K562 (cell line): ENCODE measurements around the gene VPS18. TPM values are rescaled to one million over a fixed set of nuclear protein-coding genes. Genes with fewer than 3 reads are reported as not detected.

Experiments used
- CBX3 ChIP-seq, 2 experiments: IDR thresholded peaks; 1 replicate in 1 of 2; 2 replicates in 1 of 2; pipeline ENCODE4 v1.6.1; 2012; ENCODE audit warnings: inconsistent platforms in 2 of 2, low read length in 2 of 2, borderline replicate concordance in 1 of 2, control low read depth in 1 of 2
- CEBPG ChIP-seq, 3 experiments: fragments of 200-800 bp in 1 of 3; sonication (Bioruptor generic) in 1 of 3; sonication (generic) in 1 of 3; formaldehyde crosslinking in 1 of 3; IDR thresholded peaks in 2 of 3; conservative IDR thresholded peaks in 1 of 3; 2 replicates each; pipeline versions ENCODE4 v1.6.1 to v1.8.0; 2016 to 2022; ENCODE audit warnings: missing compliant biosample characterization in 2 of 3, missing genetic modification characterization in 2 of 3, mild to moderate bottlenecking in 1 of 3, missing genetic modification reagents in 1 of 3
- DIDO1 ChIP-seq: fragments of 450-650 bp; IDR thresholded peaks from 2 replicates; pipeline ENCODE4 v1.6.1; 2016; ENCODE audit warnings: low read depth, missing biosample characterization, missing genetic modification characterization
- EGR1 ChIP-seq: fragments of 450-650 bp; conservative IDR thresholded peaks from 2 replicates; pipeline ENCODE4 v1.6.1; 2017; ENCODE audit warnings: mild to moderate bottlenecking
- FOXJ3 ChIP-seq: sonication (generic); formaldehyde crosslinking; IDR thresholded peaks from 2 replicates; pipeline ENCODE4 v1.4.0; 2020; ENCODE audit warnings: mild to moderate bottlenecking, missing genetic modification reagents
- ILF3 ChIP-seq: fragments of 450-650 bp; IDR thresholded peaks from 2 replicates; pipeline ENCODE4 v1.6.1; 2018; ENCODE audit warnings: antibody characterized with exemption, mild to moderate bottlenecking, moderate library complexity, borderline replicate concordance
- KHSRP ChIP-seq: fragments of 450-650 bp; IDR thresholded peaks from 2 replicates; pipeline ENCODE4 v1.6.1; 2017
- NFYB ChIP-seq: IDR thresholded peaks from 2 replicates; pipeline ENCODE4 v1.6.1; 2011; ENCODE audit warnings: mild to moderate bottlenecking, moderate library complexity; ENCODE audit not compliant: insufficient read length; ENCODE audit errors: extremely low read depth
- PHB2 ChIP-seq: fragments of 450-650 bp; IDR thresholded peaks from 2 replicates; pipeline ENCODE4 v1.6.1; 2017; ENCODE audit warnings: low read depth
- TAF1 ChIP-seq: IDR thresholded peaks from 2 replicates; pipeline ENCODE4 v1.6.1; 2011; ENCODE audit warnings: mild to moderate bottlenecking, low read length, moderate library complexity; ENCODE audit not compliant: insufficient read depth, control insufficient read depth, severe bottlenecking; ENCODE audit errors: extremely low read depth
- ZFPM2 ChIP-seq: fragments of 250-450 bp; sonication (Bioruptor Pico); IDR thresholded peaks from 2 replicates; pipeline ENCODE4 v1.5.1; 2022; ENCODE audit warnings: mild to moderate bottlenecking
- ZNF146 ChIP-seq: IDR thresholded peaks from one replicate; pipeline ENCODE4 v1.6.1; 2018; ENCODE audit warnings: missing compliant biosample characterization; ENCODE audit not compliant: unreplicated experiment
- ZNF384 ChIP-seq: IDR thresholded peaks from 2 replicates; pipeline ENCODE4 v1.6.1; 2012; ENCODE audit warnings: low read depth, low read length, improper control_type of control experiment
- ZNF589 ChIP-seq: fragments of 200-800 bp; sonication (Bioruptor generic); IDR thresholded peaks from 2 replicates; pipeline ENCODE4 v1.6.1; 2016; ENCODE audit warnings: low read depth, missing genetic modification characterization, missing compliant biosample characterization
- polyA plus RNA-seq, 8 experiments: library from polyadenylated mRNA; depleted of rRNA in 4 of 8; stranded (reverse) in 5 of 8; unstranded in 3 of 8; fragments of >200 nt; fragmentation: Nextera tagmentation in 2 of 8; fragmentation: Illumina TruSeq in 1 of 8; extraction: Ambion mirVana in 2 of 8; extraction: Trizol in 1 of 8; gene quantifications; 2 replicates each; pipeline versions ENCODE4 v1.2.1 to v1.2.3, GENCODE V29; 2011 to 2014; ENCODE audit warnings: inconsistent platforms in 1 of 8, missing spikeins in 1 of 8
- total RNA-seq, 7 experiments: library from RNA; depleted of rRNA in 6 of 7; stranded (reverse); fragments of >200 nt in 6 of 7; fragmentation: Illumina TruSeq in 2 of 7; extraction: Trizol in 2 of 7; gene quantifications; 2 replicates each; pipeline versions ENCODE4 v1.2.1 to v1.2.3, GENCODE V29; 2011 to 2021; ENCODE audit warnings: low replicate concordance in 1 of 7
- TF ChIP-seq, protein P1 (sequence below): fragments of 250-450 bp; sonication (Bioruptor Pico); IDR thresholded peaks from 2 replicates; pipeline ENCODE4 v1.5.0; 2021; ENCODE audit warnings: mild to moderate bottlenecking, borderline replicate concordance
- TF ChIP-seq, protein P2 (sequence below): fragments of 250-450 bp; sonication (Bioruptor Pico); IDR thresholded peaks from 2 replicates; pipeline ENCODE4 v1.5.0; 2021
- TF ChIP-seq, protein P3 (sequence below): fragments of 450-650 bp; formaldehyde crosslinking; IDR thresholded peaks from 2 replicates; pipeline ENCODE4 v1.4.0; 2020; ENCODE audit warnings: mild to moderate bottlenecking
- TF ChIP-seq, protein P4 (sequence below): sonication (generic); formaldehyde crosslinking; IDR thresholded peaks from 2 replicates; pipeline ENCODE4 v1.8.1; 2023; ENCODE audit warnings: mild to moderate bottlenecking, missing genetic modification reagents

The VPS18 gene
- total and polyA plus RNA-seq, 9 of the 15 experiments (the other 6 are each of a cell fraction or from before 2014, with no cell fraction given), result 0.73 to 19.9 (median 8.5) TPM

DNA sequence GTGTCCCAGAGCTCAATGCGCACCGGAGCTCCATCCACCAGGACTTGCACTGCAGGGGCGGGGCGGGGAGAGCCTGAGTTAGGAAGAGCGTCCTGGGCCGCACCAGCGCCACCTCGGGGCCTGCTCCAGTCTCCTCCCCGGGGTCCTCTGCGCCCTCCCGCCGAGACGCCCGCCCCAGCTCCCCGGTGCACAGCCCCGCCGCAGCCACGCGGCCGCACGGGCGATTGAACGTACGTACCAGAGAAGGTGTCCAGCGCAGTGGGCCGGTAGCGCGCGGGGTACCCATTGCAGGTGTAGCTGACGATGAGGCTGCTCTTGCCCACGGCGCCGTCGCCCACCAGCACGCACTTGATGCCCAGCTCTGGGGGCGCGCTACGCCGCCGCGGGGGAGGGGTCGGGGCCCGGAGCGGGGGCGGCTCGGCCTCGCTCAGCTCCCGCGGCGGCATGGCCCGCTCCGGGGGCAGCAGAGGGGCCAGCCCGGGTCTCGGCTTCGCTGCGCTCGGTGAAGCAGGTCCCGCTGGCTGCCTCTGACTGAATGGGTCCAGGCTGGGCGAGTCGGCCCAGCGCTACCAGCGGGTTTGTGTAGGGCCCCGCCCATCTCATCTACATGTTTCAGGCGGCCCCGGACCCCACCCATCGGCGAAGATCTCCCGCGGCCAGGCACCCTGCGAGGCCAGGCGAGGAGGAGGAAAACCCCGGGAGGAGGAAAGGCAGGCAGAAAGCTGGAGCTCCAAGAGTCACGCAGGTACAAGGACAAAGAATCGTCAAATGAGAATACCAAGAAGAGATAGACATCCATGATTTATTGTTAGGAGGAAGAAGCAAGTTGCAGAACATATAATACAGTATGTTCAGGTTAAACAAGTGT lies 20.3 kb upstream of the VPS18 start, which contains the start of gene RHOV (continued):
- TF ChIP-seq, protein P1, sequence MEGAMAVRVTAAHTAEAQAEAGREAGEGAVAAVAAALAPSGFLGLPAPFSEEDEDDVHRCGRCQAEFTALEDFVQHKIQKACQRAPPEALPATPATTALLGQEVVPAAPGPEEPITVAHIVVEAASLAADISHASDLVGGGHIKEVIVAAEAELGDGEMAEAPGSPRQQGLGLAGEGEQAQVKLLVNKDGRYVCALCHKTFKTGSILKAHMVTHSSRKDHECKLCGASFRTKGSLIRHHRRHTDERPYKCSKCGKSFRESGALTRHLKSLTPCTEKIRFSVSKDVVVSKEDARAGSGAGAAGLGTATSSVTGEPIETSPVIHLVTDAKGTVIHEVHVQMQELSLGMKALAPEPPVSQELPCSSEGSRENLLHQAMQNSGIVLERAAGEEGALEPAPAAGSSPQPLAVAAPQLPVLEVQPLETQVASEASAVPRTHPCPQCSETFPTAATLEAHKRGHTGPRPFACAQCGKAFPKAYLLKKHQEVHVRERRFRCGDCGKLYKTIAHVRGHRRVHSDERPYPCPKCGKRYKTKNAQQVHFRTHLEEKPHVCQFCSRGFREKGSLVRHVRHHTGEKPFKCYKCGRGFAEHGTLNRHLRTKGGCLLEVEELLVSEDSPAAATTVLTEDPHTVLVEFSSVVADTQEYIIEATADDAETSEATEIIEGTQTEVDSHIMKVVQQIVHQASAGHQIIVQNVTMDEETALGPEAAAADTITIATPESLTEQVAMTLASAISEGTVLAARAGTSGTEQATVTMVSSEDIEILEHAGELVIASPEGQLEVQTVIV, result no peak
- TF ChIP-seq DIDO1 (tag) (no peak), FOXJ3 (CRISPR knock-in tag) (no peak), PHB2 (no peak), ZNF384 (no peak), ZFPM2 (CRISPR knock-in tag) (no peak), ZNF146 (peak; percentile 7), CBX3 (IDR thresholded peaks at IDR 0.05; ENCODE audit: borderline replicate concordance in 1 of 2, low read length in 2 of 2) (no peak), CEBPG (CRISPR knock-in tag; IDR thresholded peaks at IDR 0.05) (no peak), CEBPG (tag; conservative IDR thresholded peaks at IDR 0.05 in 1 of 2, IDR thresholded peaks at IDR 0.05 in 1 of 2) (no peak), EGR1 (peak; percentile 44), ZNF589 (CRISPR knock-in tag) (no peak), NFYB (no peak), ILF3 (no peak), TAF1 (no peak), KHSRP (no peak)
- TF ChIP-seq, protein P2, sequence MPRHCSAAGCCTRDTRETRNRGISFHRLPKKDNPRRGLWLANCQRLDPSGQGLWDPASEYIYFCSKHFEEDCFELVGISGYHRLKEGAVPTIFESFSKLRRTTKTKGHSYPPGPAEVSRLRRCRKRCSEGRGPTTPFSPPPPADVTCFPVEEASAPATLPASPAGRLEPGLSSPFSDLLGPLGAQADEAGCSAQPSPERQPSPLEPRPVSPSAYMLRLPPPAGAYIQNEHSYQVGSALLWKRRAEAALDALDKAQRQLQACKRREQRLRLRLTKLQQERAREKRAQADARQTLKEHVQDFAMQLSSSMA (CRISPR knock-in tag), result no peak
- TF ChIP-seq, protein P3, sequence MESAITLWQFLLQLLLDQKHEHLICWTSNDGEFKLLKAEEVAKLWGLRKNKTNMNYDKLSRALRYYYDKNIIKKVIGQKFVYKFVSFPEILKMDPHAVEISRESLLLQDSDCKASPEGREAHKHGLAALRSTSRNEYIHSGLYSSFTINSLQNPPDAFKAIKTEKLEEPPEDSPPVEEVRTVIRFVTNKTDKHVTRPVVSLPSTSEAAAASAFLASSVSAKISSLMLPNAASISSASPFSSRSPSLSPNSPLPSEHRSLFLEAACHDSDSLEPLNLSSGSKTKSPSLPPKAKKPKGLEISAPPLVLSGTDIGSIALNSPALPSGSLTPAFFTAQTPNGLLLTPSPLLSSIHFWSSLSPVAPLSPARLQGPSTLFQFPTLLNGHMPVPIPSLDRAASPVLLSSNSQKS (CRISPR knock-in tag), result no peak
- TF ChIP-seq, protein P4, sequence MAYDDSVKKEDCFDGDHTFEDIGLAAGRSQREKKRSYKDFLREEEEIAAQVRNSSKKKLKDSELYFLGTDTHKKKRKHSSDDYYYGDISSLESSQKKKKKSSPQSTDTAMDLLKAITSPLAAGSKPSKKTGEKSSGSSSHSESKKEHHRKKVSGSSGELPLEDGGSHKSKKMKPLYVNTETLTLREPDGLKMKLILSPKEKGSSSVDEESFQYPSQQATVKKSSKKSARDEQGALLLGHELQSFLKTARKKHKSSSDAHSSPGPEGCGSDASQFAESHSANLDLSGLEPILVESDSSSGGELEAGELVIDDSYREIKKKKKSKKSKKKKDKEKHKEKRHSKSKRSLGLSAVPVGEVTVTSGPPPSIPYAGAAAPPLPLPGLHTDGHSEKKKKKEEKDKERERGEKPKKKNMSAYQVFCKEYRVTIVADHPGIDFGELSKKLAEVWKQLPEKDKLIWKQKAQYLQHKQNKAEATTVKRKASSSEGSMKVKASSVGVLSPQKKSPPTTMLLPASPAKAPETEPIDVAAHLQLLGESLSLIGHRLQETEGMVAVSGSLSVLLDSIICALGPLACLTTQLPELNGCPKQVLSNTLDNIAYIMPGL (CRISPR knock-in tag), result no peak
